Effector memory CD8-positive, alpha-beta T cell (primary cell): Measurements from ENCODE around the gene GDI1.

Experiments used
- ATAC-seq: fragments of 150-1000 bp; cut with Tn5 transposase; replicated peaks from 2 replicates; pipeline ENCODE4 v1.10.0; 2021; ENCODE audit warnings: mild to moderate bottlenecking, moderate library complexity
- DNase-seq, 3 experiments: peaks; one replicate each; pipeline ENCODE4 v3.0.0; 2021
- H3K27ac Mint-ChIP-seq, 2 donors: one replicate each; pipeline ENCODE4 v1.8.0; 2022; ENCODE audit warnings: mild to moderate bottlenecking in 2 of 2, mixed read lengths in 2 of 2, moderate library complexity in 2 of 2
- H3K27me3 Mint-ChIP-seq, 2 donors: one replicate each; pipeline ENCODE4 v1.8.0; 2022; ENCODE audit warnings: mixed read lengths in 2 of 2
- H3K36me3 Mint-ChIP-seq: one replicate; pipeline ENCODE4 v1.8.0; 2022; ENCODE audit warnings: mild to moderate bottlenecking, moderate library complexity, mixed read lengths; ENCODE audit not compliant: insufficient read depth
- H3K4me1 Mint-ChIP-seq, 2 donors: one replicate each; pipeline ENCODE4 v1.8.0; 2022; ENCODE audit warnings: low read depth in 2 of 2, mixed read lengths in 2 of 2
- H3K4me3 Mint-ChIP-seq, 2 donors: one replicate each; pipeline ENCODE4 v1.8.0; 2022; ENCODE audit warnings: mild to moderate bottlenecking in 2 of 2, mixed read lengths in 2 of 2, moderate library complexity in 2 of 2
- H3K9me3 Mint-ChIP-seq, 2 donors: one replicate each; pipeline ENCODE4 v1.8.0; 2022; ENCODE audit warnings: mixed read lengths in 2 of 2

The GDI1 gene

GRCh38 chrX:154419688-154420401, 17.1 kb upstream of the GDI1 start:
- no peak for DNase-seq
- no peak overlapping the region for H3K4me3 Mint-ChIP-seq
- H3K9me3 Mint-ChIP-seq = no peaks in the 10 kb centered on the region
- H3K27me3 Mint-ChIP-seq = no peaks in the 10 kb centered on the region
- no peak overlapping the region for H3K27ac Mint-ChIP-seq
- H3K4me1 Mint-ChIP-seq = no peaks in the 10 kb centered on the region
- ATAC-seq = no peak
- H3K36me3 Mint-ChIP-seq = peaks cover 5% of the 10 kb centered on the region

GRCh38 chrX:154420402-154420756, 16.6 kb upstream of the GDI1 start:
- no peaks in the 10 kb centered on the region for H3K9me3 Mint-ChIP-seq
- no peak for ATAC-seq
- no peak overlapping the region for H3K27ac Mint-ChIP-seq
- no peak for DNase-seq
- no peaks in the 10 kb centered on the region for H3K27me3 Mint-ChIP-seq
- H3K36me3 Mint-ChIP-seq = peaks cover 5% of the 10 kb centered on the region
- H3K4me3 Mint-ChIP-seq = no peak overlapping the region
- no peaks in the 10 kb centered on the region for H3K4me1 Mint-ChIP-seq

GRCh38 chrX:154426916-154427770, 9.8 kb upstream of the GDI1 start:
- Mint-ChIP-seq H3K27me3 (no peaks in the 10 kb centered on the region), H3K4me3 (no peak overlapping the region), H3K4me1 (peaks cover 15 to 19% of the 10 kb centered on the region in 2 donors), H3K9me3 (no peaks in the 10 kb centered on the region), H3K27ac (peak overlapping the region; percentile 44 to 86), H3K36me3 (peaks cover 12% of the 10 kb centered on the region)
- no peak for ATAC-seq
- no peak for DNase-seq

GRCh38 chrX:154428176-154429171, 8.5 kb upstream of the GDI1 start, which contains the start of gene ATP6AP1:
Gene ATP6AP1 (plus strand): TSS chrX:154428677. CDS start chrX:154428693, 16 bp downstream.
- Mint-ChIP-seq H3K36me3 (peaks cover 17% of the 10 kb centered on the region), H3K4me1 (peaks cover 15 to 19% of the 10 kb centered on the region in 2 donors), H3K9me3 (no peaks in the 10 kb centered on the region), H3K4me3 (peak within 1 kb of the TSS; percentile 78 to 79), H3K27ac (peak within 1 kb of the TSS; percentile 67 to 86), H3K27me3 (no peaks in the 10 kb centered on the region)
- peak; percentile 97 for ATAC-seq
- peak; percentile 78 to 81 (median 79) for DNase-seq

- Mint-ChIP-seq H3K4me3 (peak overlapping the region; percentile 78 to 79), H3K27me3 (no peaks in the 10 kb centered on the region), H3K27ac (no peak overlapping the region), H3K4me1 (peaks cover 15 to 19% of the 10 kb centered on the region in 2 donors), H3K9me3 (no peaks in the 10 kb centered on the region), H3K36me3 (peaks cover 18% of the 10 kb centered on the region)
- ATAC-seq = no peak
- DNase-seq = no peak
Observed at GRCh38 chrX:154429711-154430110, 7.2 kb upstream of the GDI1 start.

- DNase-seq (no peak), ATAC-seq (no peak)
- H3K36me3 Mint-ChIP-seq = peaks cover 23% of the 10 kb centered on the region
- H3K4me3 Mint-ChIP-seq = peak overlapping the region in 1 of 2 donors; percentile 40
- H3K27me3 Mint-ChIP-seq = no peaks in the 10 kb centered on the region
- H3K27ac Mint-ChIP-seq = peak overlapping the region; percentile 64 to 65
- H3K4me1 Mint-ChIP-seq = peaks cover 15 to 19% of the 10 kb centered on the region in 2 donors
- H3K9me3 Mint-ChIP-seq = no peaks in the 10 kb centered on the region
Observed at GRCh38 chrX:154430479-154430878, 6.5 kb upstream of the GDI1 start.

- peak overlapping the region; percentile 64 to 65 for H3K27ac Mint-ChIP-seq
- H3K36me3 Mint-ChIP-seq = peaks cover 23% of the 10 kb centered on the region
- H3K4me1 Mint-ChIP-seq = peaks cover 15 to 19% of the 10 kb centered on the region in 2 donors
- no peak for DNase-seq
- H3K4me3 Mint-ChIP-seq = no peak overlapping the region
- no peaks in the 10 kb centered on the region for H3K27me3 Mint-ChIP-seq
- ATAC-seq = no peak
- H3K9me3 Mint-ChIP-seq = no peaks in the 10 kb centered on the region
Observed at GRCh38 chrX:154430916-154431315, 6.0 kb upstream of the GDI1 start.

- ATAC-seq (no peak), DNase-seq (no peak)
- Mint-ChIP-seq H3K4me3 (no peak overlapping the region), H3K36me3 (peaks cover 26% of the 10 kb centered on the region), H3K4me1 (peaks cover 18 to 21% of the 10 kb centered on the region in 2 donors), H3K27me3 (no peaks in the 10 kb centered on the region), H3K27ac (peak overlapping the region in 1 of 2 donors; percentile 60), H3K9me3 (no peaks in the 10 kb centered on the region)
Observed at GRCh38 chrX:154431341-154431740, 5.6 kb upstream of the GDI1 start.

GRCh38 chrX:154432210-154432609, 4.7 kb upstream of the GDI1 start:
- no peaks in the 10 kb centered on the region for H3K27me3 Mint-ChIP-seq
- H3K27ac Mint-ChIP-seq = peak overlapping the region in 1 of 2 donors; percentile 72
- ATAC-seq = no peak
- H3K4me3 Mint-ChIP-seq = no peak overlapping the region
- no peak for DNase-seq
- H3K36me3 Mint-ChIP-seq = peaks cover 29% of the 10 kb centered on the region
- H3K4me1 Mint-ChIP-seq = peaks cover 19 to 23% of the 10 kb centered on the region in 2 donors
- H3K9me3 Mint-ChIP-seq = no peaks in the 10 kb centered on the region

GRCh38 chrX:154433605-154434004, 3.3 kb upstream of the GDI1 start:
- Mint-ChIP-seq H3K27me3 (no peaks in the 10 kb centered on the region), H3K4me3 (no peak overlapping the region), H3K9me3 (no peaks in the 10 kb centered on the region), H3K36me3 (peaks cover 35% of the 10 kb centered on the region), H3K4me1 (peaks cover 19 to 20% of the 10 kb centered on the region in 2 donors), H3K27ac (no peak overlapping the region)
- DNase-seq = no peak
- no peak for ATAC-seq

GRCh38 chrX:154434394-154435168, 2.4 kb upstream of the GDI1 start:
- ATAC-seq (no peak), DNase-seq (no peak)
- Mint-ChIP-seq H3K27ac (peak overlapping the region in 1 of 2 donors; percentile 17), H3K4me1 (peaks cover 14 to 18% of the 10 kb centered on the region in 2 donors), H3K27me3 (no peaks in the 10 kb centered on the region), H3K4me3 (no peak overlapping the region), H3K9me3 (no peaks in the 10 kb centered on the region), H3K36me3 (peaks cover 33% of the 10 kb centered on the region)

GRCh38 chrX:154435171-154435733, 1.7 kb upstream of the GDI1 start:
- no peak overlapping the region for H3K4me3 Mint-ChIP-seq
- no peaks in the 10 kb centered on the region for H3K27me3 Mint-ChIP-seq
- H3K9me3 Mint-ChIP-seq = no peaks in the 10 kb centered on the region
- peak overlapping the region in 1 of 2 donors; percentile 17 for H3K27ac Mint-ChIP-seq
- H3K36me3 Mint-ChIP-seq = peaks cover 32% of the 10 kb centered on the region
- peaks cover 10 to 20% of the 10 kb centered on the region in 2 donors for H3K4me1 Mint-ChIP-seq
- DNase-seq = no peak
- no peak for ATAC-seq
